GM04504 (cell line): Measurements from ENCODE around the gene C4BPA.

Experiments used
- DNase-seq: peaks from one replicate; pipeline ENCODE4 v3.0.0-alpha.2; 2012; ENCODE audit warnings: low read depth

Gene C4BPA

GRCh38 chr1:207103892-207104373 is at the start of gene C4BPA:
Gene C4BPA, plus strand, starts transcription at chr1:207104233. Its CDS starts 8,793 bp downstream, at chr1:207113026.
- DNase-seq, result no peak

- DNase-seq, result no peak
These were observed 49.5 kb upstream of the C4BPA start for GRCh38 chr1:207054491-207054890.

GRCh38 chr1:207055386-207056001 is 48.5 kb upstream of the C4BPA start:
- DNase-seq, result no peak

- no peak for DNase-seq
These were observed 47.4 kb upstream of the C4BPA start for GRCh38 chr1:207056673-207057072.

GRCh38 chr1:207058252-207058651 is 45.8 kb upstream of the C4BPA start:
- no peak for DNase-seq

- DNase-seq, result no peak
These were observed 44.9 kb upstream of the C4BPA start for GRCh38 chr1:207058878-207059867.

GRCh38 chr1:207059881-207060280 is 44.2 kb upstream of the C4BPA start:
- DNase-seq, result no peak

- DNase-seq, result no peak
These were observed 43.4 kb upstream of the C4BPA start for GRCh38 chr1:207060596-207060995.

GRCh38 chr1:207062058-207062457 is 42.0 kb upstream of the C4BPA start:
- no peak for DNase-seq

- no peak for DNase-seq
These were observed 41.0 kb upstream of the C4BPA start for GRCh38 chr1:207063014-207063413.

- no peak for DNase-seq
These were observed 39.5 kb upstream of the C4BPA start for GRCh38 chr1:207064561-207064960.

- no peak for DNase-seq
These were observed 36.8 kb upstream of the C4BPA start for GRCh38 chr1:207067185-207067584.

GRCh38 chr1:207067665-207068064 is 36.4 kb upstream of the C4BPA start:
- no peak for DNase-seq

- no peak for DNase-seq
These were observed 35.0 kb upstream of the C4BPA start for GRCh38 chr1:207069061-207069460.

- no peak for DNase-seq
These were observed 34.1 kb upstream of the C4BPA start for GRCh38 chr1:207069858-207070506.

GRCh38 chr1:207070811-207071210 is 33.2 kb upstream of the C4BPA start:
- no peak for DNase-seq

GRCh38 chr1:207071426-207071825 is 32.6 kb upstream of the C4BPA start:
- DNase-seq, result no peak

GRCh38 chr1:207072233-207072632 is 31.8 kb upstream of the C4BPA start:
- no peak for DNase-seq

GRCh38 chr1:207073906-207074820 is 29.9 kb upstream of the C4BPA start:
- DNase-seq, result no peak

- DNase-seq, result no peak
These were observed 27.7 kb upstream of the C4BPA start for GRCh38 chr1:207076181-207076955.

- no peak for DNase-seq
These were observed 27.0 kb upstream of the C4BPA start for GRCh38 chr1:207077012-207077411.
